Natural killer cell (primary cell): ENCODE measurements around the gene TMEM135. TPM values are rescaled to one million over a fixed set of nuclear protein-coding genes. Genes with fewer than 3 reads are reported as not detected.
A peak's percentile ranks its signal among the peaks of the same experiment; 100 is the strongest.

Source experiments
- ATAC-seq, 3 donors: fragments of 150-1000 bp in 2 of 3; fragments of 200-7000 bp in 1 of 3; cut with Tn5 transposase; 1 replicate in 1 of 3; 2 replicates in 2 of 3; pipeline ENCODE4 v1.10.0; 2021; ENCODE audit warnings: mild to moderate bottlenecking in 2 of 3, moderate library complexity in 2 of 3
- DNase-seq, 2 donors: peaks; one replicate each; pipeline versions ENCODE4 v3.0.0 to v3.0.0-alpha.2; 2013 to 2021; ENCODE audit warnings: mixed read lengths in 1 of 2
- H3K27ac ChIP-seq: one replicate; pipeline ENCODE4 v1.5.1; 2013; ENCODE audit warnings: mild to moderate bottlenecking, low read length
- H3K27me3 ChIP-seq: one replicate; pipeline ENCODE4 v1.6.1; 2013; ENCODE audit warnings: low read length; ENCODE audit not compliant: control insufficient read depth, insufficient read depth
- H3K36me3 ChIP-seq: one replicate; pipeline ENCODE4 v1.6.1; 2013; ENCODE audit warnings: low read length; ENCODE audit not compliant: control insufficient read depth, insufficient read depth
- H3K4me1 ChIP-seq: one replicate; pipeline ENCODE4 v1.6.1; 2013; ENCODE audit warnings: low read length; ENCODE audit not compliant: control insufficient read depth, insufficient read depth
- H3K4me3 ChIP-seq: one replicate; pipeline ENCODE4 v1.5.1; 2013; ENCODE audit warnings: low read length
- H3K9me3 ChIP-seq: one replicate; pipeline ENCODE4 v1.6.1; 2013; ENCODE audit warnings: low read length; ENCODE audit not compliant: control insufficient read depth, insufficient read depth
- H3K27ac Mint-ChIP-seq, 2 donors: one replicate each; pipeline ENCODE4 v1.8.0; 2022; ENCODE audit warnings: mild to moderate bottlenecking in 2 of 2, mixed read lengths in 2 of 2, moderate library complexity in 1 of 2
- H3K27me3 Mint-ChIP-seq, 2 donors: one replicate each; pipeline ENCODE4 v1.8.0; 2022; ENCODE audit warnings: low read depth in 2 of 2, mixed read lengths in 2 of 2
- H3K36me3 Mint-ChIP-seq: one replicate; pipeline ENCODE4 v1.8.0; 2022; ENCODE audit warnings: mixed read lengths
- H3K4me1 Mint-ChIP-seq, 2 donors: one replicate each; pipeline ENCODE4 v1.8.0; 2022; ENCODE audit warnings: mixed read lengths in 2 of 2
- H3K4me3 Mint-ChIP-seq: one replicate; pipeline ENCODE4 v1.8.0; 2022; ENCODE audit warnings: mild to moderate bottlenecking, moderate library complexity, mixed read lengths
- H3K9me3 Mint-ChIP-seq, 2 donors: one replicate each; pipeline ENCODE4 v1.8.0; 2022; ENCODE audit warnings: mixed read lengths in 2 of 2
- WGBS: methylation state at CpG from one replicate; pipeline ENCODE4 v1.1.7; 2013; ENCODE audit warnings: missing lambda C conversion rate; ENCODE audit not compliant: insufficient coverage; 5-methylcytosine and 5-hydroxymethylcytosine counted together
- intact Hi-C: fragments of 100-400 bp; cut with micrococcal nuclease; formaldehyde crosslinking; loops from one replicate; pipeline ENCODE4 v1.14.2; 2022
- total RNA-seq, 4 donors: library from RNA; stranded (reverse); fragments of 120-200 nt in 1 of 4; gene quantifications; one replicate each; pipeline versions ENCODE4 v1.2.3 to v1.2.4, GENCODE V29; 2013 to 2022
- TF ChIP-seq, protein P1 (sequence below): fragments of 200-600 bp; IDR thresholded peaks from one replicate; pipeline ENCODE4 v1.8.0; 2022; ENCODE audit warnings: antibody characterized with exemption

The TMEM135 gene
- 10 to 100 TPM; 18.8 to 42.0 (median 36.1) TPM for total RNA-seq
- total RNA-seq (2013): 22.6 TPM

DNA sequence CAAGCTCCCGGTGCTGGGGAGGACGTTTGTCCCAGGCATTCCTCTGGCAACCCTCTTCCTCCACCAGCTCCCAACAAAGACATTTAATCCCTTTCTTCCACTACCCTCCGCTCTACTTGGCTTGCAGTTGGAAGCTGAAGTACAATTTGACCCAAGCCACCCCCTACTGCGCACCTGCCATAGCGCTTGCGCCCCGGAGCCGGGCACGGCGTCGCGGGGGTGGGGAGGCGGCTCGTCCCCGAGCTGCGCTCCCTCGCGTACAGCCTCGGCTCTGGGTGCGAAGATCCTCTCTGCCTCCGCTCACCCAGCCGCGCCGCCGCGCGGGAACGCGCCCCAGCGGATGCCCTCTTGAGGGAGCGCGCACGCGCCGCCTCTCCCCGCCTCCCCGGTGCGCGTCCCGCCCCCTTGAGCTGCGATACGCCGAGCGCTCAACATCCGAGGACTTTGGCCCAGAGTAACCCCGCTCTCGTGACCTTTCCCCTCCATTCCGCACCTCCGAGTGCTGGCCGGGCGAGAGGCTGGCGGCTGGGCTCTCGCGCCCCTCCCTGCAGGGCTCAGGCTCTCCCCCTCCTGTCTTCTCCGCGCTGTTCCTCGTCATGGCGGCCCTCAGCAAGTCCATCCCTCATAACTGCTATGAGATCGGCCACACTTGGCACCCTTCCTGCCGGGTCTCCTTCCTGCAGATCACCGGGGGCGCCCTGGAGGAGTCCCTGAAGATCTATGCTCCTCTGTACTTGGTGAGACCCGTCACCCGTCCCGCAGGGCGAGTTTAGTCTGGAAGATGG is at the start of gene TMEM135:
Gene TMEM135 (plus strand): TSS at position 485 of the 785 bp plus-strand sequence. CDS start 112 bp downstream, at position 597.
- ATAC-seq (peak; percentile 95 to 99 (median 96)), DNase-seq (peak; percentile 95 to 96)
- Histone ChIP-seq H3K27ac (peak within 1 kb of the TSS; percentile 82), H3K27me3 (no peaks in the 10 kb centered on the region), H3K4me1 (peaks cover 16% of the 10 kb centered on the region), H3K9me3 (no peaks in the 10 kb centered on the region), H3K36me3 (no peaks in the 10 kb centered on the region), H3K4me3 (peak within 1 kb of the TSS; percentile 93)
- intact Hi-C loops: loop anchor here (1.0 kb wide), 1 partner anchor 44 kb away; no protein-coding TSS in a partner anchor
- under 1% methylated on average over 66 of the region's 66 CpGs for WGBS
- peak within 1 kb of the TSS; percentile 88 to 95 for H3K27ac Mint-ChIP-seq
- no peaks in the 10 kb centered on the region for H3K9me3 Mint-ChIP-seq
- H3K36me3 Mint-ChIP-seq: no peaks in the 10 kb centered on the region
- H3K4me3 Mint-ChIP-seq: peak within 1 kb of the TSS; percentile 97
- peaks cover 0 to 10% of the 10 kb centered on the region in 2 donors for H3K27me3 Mint-ChIP-seq
- TF ChIP-seq, protein P1, sequence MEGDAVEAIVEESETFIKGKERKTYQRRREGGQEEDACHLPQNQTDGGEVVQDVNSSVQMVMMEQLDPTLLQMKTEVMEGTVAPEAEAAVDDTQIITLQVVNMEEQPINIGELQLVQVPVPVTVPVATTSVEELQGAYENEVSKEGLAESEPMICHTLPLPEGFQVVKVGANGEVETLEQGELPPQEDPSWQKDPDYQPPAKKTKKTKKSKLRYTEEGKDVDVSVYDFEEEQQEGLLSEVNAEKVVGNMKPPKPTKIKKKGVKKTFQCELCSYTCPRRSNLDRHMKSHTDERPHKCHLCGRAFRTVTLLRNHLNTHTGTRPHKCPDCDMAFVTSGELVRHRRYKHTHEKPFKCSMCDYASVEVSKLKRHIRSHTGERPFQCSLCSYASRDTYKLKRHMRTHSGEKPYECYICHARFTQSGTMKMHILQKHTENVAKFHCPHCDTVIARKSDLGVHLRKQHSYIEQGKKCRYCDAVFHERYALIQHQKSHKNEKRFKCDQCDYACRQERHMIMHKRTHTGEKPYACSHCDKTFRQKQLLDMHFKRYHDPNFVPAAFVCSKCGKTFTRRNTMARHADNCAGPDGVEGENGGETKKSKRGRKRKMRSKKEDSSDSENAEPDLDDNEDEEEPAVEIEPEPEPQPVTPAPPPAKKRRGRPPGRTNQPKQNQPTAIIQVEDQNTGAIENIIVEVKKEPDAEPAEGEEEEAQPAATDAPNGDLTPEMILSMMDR: no peak
- H3K4me1 Mint-ChIP-seq: peaks cover 50 to 62% of the 10 kb centered on the region in 2 donors

DNA sequence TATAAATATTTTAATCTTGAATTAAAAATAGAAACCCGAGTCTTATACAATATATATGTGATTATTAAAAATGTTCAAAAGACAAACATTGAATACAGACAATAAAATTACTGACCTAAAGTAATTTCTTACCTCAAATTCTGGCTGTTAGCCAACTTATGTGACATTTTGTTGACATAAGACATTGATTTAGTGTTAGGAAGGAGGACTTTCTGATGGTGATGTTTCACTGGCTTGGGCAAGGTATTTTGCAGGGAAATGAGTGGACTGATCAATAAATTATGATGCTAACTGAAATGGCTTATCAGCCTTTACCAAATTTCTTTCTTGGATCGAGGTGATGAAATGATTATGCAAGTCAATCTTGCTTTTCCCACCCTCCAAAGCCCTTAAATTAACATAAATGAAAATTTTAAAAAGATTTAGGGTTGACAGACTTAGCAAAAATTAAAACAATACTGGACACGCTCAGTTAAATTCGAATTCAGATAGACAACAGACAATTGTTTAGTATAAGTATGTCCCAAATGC is 49.3 kb upstream of the TMEM135 start:
- Histone ChIP-seq H3K4me3 (no peak overlapping the region), H3K36me3 (no peaks in the 10 kb centered on the region), H3K4me1 (no peaks in the 10 kb centered on the region), H3K9me3 (no peaks in the 10 kb centered on the region), H3K27ac (no peak overlapping the region), H3K27me3 (no peaks in the 10 kb centered on the region)
- intact Hi-C loops: no loop called here
- TF ChIP-seq, protein P1: no peak
- ATAC-seq (no peak), DNase-seq (no peak)
- WGBS: 95% methylated on average over 3 of the region's 4 CpGs
- H3K4me3 Mint-ChIP-seq: no peak overlapping the region
- H3K27ac Mint-ChIP-seq: no peak overlapping the region
- H3K4me1 Mint-ChIP-seq: no peaks in the 10 kb centered on the region
- H3K9me3 Mint-ChIP-seq: no peaks in the 10 kb centered on the region
- H3K36me3 Mint-ChIP-seq: no peaks in the 10 kb centered on the region
- H3K27me3 Mint-ChIP-seq: peaks cover 6 to 7% of the 10 kb centered on the region in 2 donors

GRCh38 chr11:86990031-86990430 is 47.7 kb upstream of the TMEM135 start:
- Histone ChIP-seq H3K4me3 (no peak overlapping the region), H3K4me1 (no peaks in the 10 kb centered on the region), H3K27me3 (no peaks in the 10 kb centered on the region), H3K36me3 (no peaks in the 10 kb centered on the region), H3K27ac (no peak overlapping the region), H3K9me3 (no peaks in the 10 kb centered on the region)
- Mint-ChIP-seq H3K4me3 (no peak overlapping the region), H3K4me1 (no peaks in the 10 kb centered on the region), H3K27ac (no peak overlapping the region), H3K27me3 (peaks cover 0 to 3% of the 10 kb centered on the region in 2 donors), H3K9me3 (no peaks in the 10 kb centered on the region), H3K36me3 (no peaks in the 10 kb centered on the region)
- ATAC-seq: no peak
- TF ChIP-seq, protein P1: no peak
- intact Hi-C loops: no loop called here
- no peak for DNase-seq
- no CpG with 5 or more reads among the region's 1 CpG for WGBS
